Measurements from ENCODE around the gene CDH23. TPM values are rescaled to one million over a fixed set of nuclear protein-coding genes. Genes with fewer than 3 reads are reported as not detected.

The CDH23 gene
- total RNA-seq, 1 donor from 2014 or later = 0.29 TPM

- CTCF ChIA-PET = interaction anchor here (0.8 to 1.5 kb wide), 3 partner anchors 9 to 300 kb away, joined by 3 to 5 read pairs (median 4); no protein-coding TSS in a partner anchor
- Mint-ChIP-seq H3K4me3 (no peak overlapping the region), H3K9me3 (no peaks in the 10 kb centered on the region), H3K4me1 (no peaks in the 10 kb centered on the region), H3K27me3 (peaks cover 6% of the 10 kb centered on the region), H3K27ac (no peak overlapping the region), H3K36me3 (ENCODE audit: low read depth) (no peaks in the 10 kb centered on the region)
- ATAC-seq (ENCODE audit: low read depth) (no peak), DNase-seq (no peak)
- POLR2A ChIA-PET = no interaction called here
- intact Hi-C loops (cut with micrococcal nuclease) = no loop called here
- TF ChIP-seq CTCF (IDR thresholded peaks at IDR 0.05) = no peak
Measured at GRCh38 chr10:71613261-71613777, 216.6 kb downstream of the CDH23 start.

- Mint-ChIP-seq H3K4me1 (no peaks in the 10 kb centered on the region), H3K4me3 (no peak overlapping the region), H3K27ac (no peak overlapping the region), H3K36me3 (ENCODE audit: low read depth) (no peaks in the 10 kb centered on the region), H3K27me3 (peaks cover 6% of the 10 kb centered on the region), H3K9me3 (no peaks in the 10 kb centered on the region)
- ATAC-seq (ENCODE audit: low read depth) (no peak), DNase-seq (no peak)
- no peak for TF ChIP-seq CTCF (IDR thresholded peaks at IDR 0.05)
- ChIA-PET CTCF (interaction anchor here (0.8 to 1.2 kb wide), 2 partner anchors 9 to 94 kb away, joined by 3 to 4 read pairs; no protein-coding TSS in a partner anchor), POLR2A (no interaction called here)
- intact Hi-C loops (cut with micrococcal nuclease) = no loop called here
Measured at GRCh38 chr10:71613877-71614276, 217.2 kb downstream of the CDH23 start.

GRCh38 chr10:71614946-71615345 lies 218.2 kb downstream of the CDH23 start:
- no peak for DNase-seq
- Mint-ChIP-seq H3K36me3 (ENCODE audit: low read depth) (no peaks in the 10 kb centered on the region), H3K4me3 (no peak overlapping the region), H3K9me3 (no peaks in the 10 kb centered on the region), H3K4me1 (no peaks in the 10 kb centered on the region), H3K27me3 (peaks cover 3% of the 10 kb centered on the region), H3K27ac (no peak overlapping the region)
- no peak for ATAC-seq (ENCODE audit: low read depth)
- CTCF ChIA-PET = no interaction called here
- TF ChIP-seq CTCF (IDR thresholded peaks at IDR 0.05) = no peak
- POLR2A ChIA-PET = no interaction called here
- intact Hi-C loops (cut with micrococcal nuclease) = no loop called here

- no peak for ATAC-seq (ENCODE audit: low read depth)
- Mint-ChIP-seq H3K9me3 (no peaks in the 10 kb centered on the region), H3K27me3 (peaks cover 3% of the 10 kb centered on the region), H3K36me3 (ENCODE audit: low read depth) (no peaks in the 10 kb centered on the region), H3K27ac (no peak overlapping the region), H3K4me3 (no peak overlapping the region), H3K4me1 (no peaks in the 10 kb centered on the region)
- TF ChIP-seq CTCF (IDR thresholded peaks at IDR 0.05) = no peak
- intact Hi-C loops (cut with micrococcal nuclease) = no loop called here
- ChIA-PET CTCF (no interaction called here), POLR2A (no interaction called here)
- no peak for DNase-seq
Measured at GRCh38 chr10:71615538-71616329, 219.0 kb downstream of the CDH23 start.

- CTCF ChIA-PET = interaction anchor here (0.8 kb wide), 1 partner anchor 171 kb away, joined by 3 read pairs; no protein-coding TSS in a partner anchor
- H3K27me3 Mint-ChIP-seq = peaks cover 3% of the 10 kb centered on the region
- no peak for TF ChIP-seq CTCF (IDR thresholded peaks at IDR 0.05)
- H3K36me3 Mint-ChIP-seq (ENCODE audit: low read depth) = no peaks in the 10 kb centered on the region
- H3K4me1 Mint-ChIP-seq = peaks cover 5% of the 10 kb centered on the region
- no peak overlapping the region for H3K27ac Mint-ChIP-seq
- H3K4me3 Mint-ChIP-seq = no peak overlapping the region
- no peak for ATAC-seq (ENCODE audit: low read depth)
- no peaks in the 10 kb centered on the region for H3K9me3 Mint-ChIP-seq
- DNase-seq = no peak
- POLR2A ChIA-PET = no interaction called here
- intact Hi-C loops (cut with micrococcal nuclease) = no loop called here
Measured at GRCh38 chr10:71616817-71617654, 220.3 kb downstream of the CDH23 start.

Measured in activated B cell treated with CpG ODN at 0.5 μM for 24 hours (primary cell).